Panc1 (cell line): ENCODE measurements around the gene BUB1. TPM values are rescaled to one million over a fixed set of nuclear protein-coding genes. Genes with fewer than 3 reads are reported as not detected.
A peak's percentile ranks its signal among the peaks of the same experiment; 100 is the strongest.

Source experiments
- ATAC-seq: fragments of 200-7000 bp; cut with Tn5 transposase; 2 replicates; pipeline ENCODE4 v1.9.1; 2020; ENCODE audit warnings: mild to moderate bottlenecking, moderate library complexity
- BruUV-seq: library from RNA; stranded (reverse); fragments of 400-500 nt; replicated peaks from 2 replicates; lab custom pipeline; 2021; lab: Mats Ljungman, UMichigan
- CTCF ChIA-PET: fragments of 300-600 bp; sonication (Branson Sonifier 250); formaldehyde crosslinking; loops from one replicate; lab custom pipeline; 2022; ENCODE audit warnings: antibody characterized with exemption; lab: Charles Lee
- POLR2A ChIA-PET: fragments of 300-600 bp; sonication (Branson Sonifier 250); formaldehyde crosslinking; loops from one replicate; lab custom pipeline; 2022; ENCODE audit warnings: antibody characterized with exemption; lab: Charles Lee
- DNase-seq: peaks from one replicate; pipeline ENCODE4 v3.0.0-alpha.2; 2010; ENCODE audit warnings: low read depth, low spot score
- H3K27ac ChIP-seq: 2 replicates; pipeline ENCODE4 v1.5.1; 2011; ENCODE audit warnings: mild to moderate bottlenecking, low read length, inconsistent platforms
- H3K27me3 ChIP-seq: fragments of 200-500 bp; sonication (Bioruptor generic); 2 replicates; pipeline ENCODE4 v1.6.0; 2014; ENCODE audit warnings: low read length, inconsistent platforms; ENCODE audit not compliant: control insufficient read depth, insufficient read depth
- H3K36me3 ChIP-seq: fragments of 200-500 bp; sonication (Bioruptor generic); 2 replicates; pipeline ENCODE4 v1.5.1; 2014; ENCODE audit warnings: inconsistent platforms, mild to moderate bottlenecking, low read length, moderate library complexity; ENCODE audit not compliant: control insufficient read depth, insufficient read depth
- H3K4me1 ChIP-seq: 2 replicates; pipeline ENCODE4 v1.5.1; 2011; ENCODE audit warnings: inconsistent platforms, mild to moderate bottlenecking, low read length, moderate library complexity; ENCODE audit not compliant: control insufficient read depth, insufficient read depth
- H3K4me3 ChIP-seq, 2 experiments: 2 replicates each; pipeline ENCODE4 v1.5.1; 2011 to 2012; ENCODE audit warnings: low read depth in 2 of 2, low read length in 2 of 2, mild to moderate bottlenecking in 2 of 2, inconsistent platforms in 1 of 2, moderate library complexity in 1 of 2
- H3K9me3 ChIP-seq: fragments of 200-500 bp; sonication (Bioruptor generic); 2 replicates; pipeline ENCODE4 v1.5.1; 2014; ENCODE audit warnings: low read depth, mild to moderate bottlenecking, inconsistent platforms, low read length, moderate library complexity; ENCODE audit not compliant: control insufficient read depth, insufficient read depth
- POLR2AphosphoS5 ChIP-seq: IDR thresholded peaks from 2 replicates; pipeline ENCODE4 v1.6.1; 2012; ENCODE audit warnings: mild to moderate bottlenecking, low read depth, low read length, moderate library complexity
- SIN3A ChIP-seq: IDR thresholded peaks from 2 replicates; pipeline ENCODE4 v1.6.1; 2012; ENCODE audit warnings: low read depth, mild to moderate bottlenecking, low read length, moderate library complexity, borderline replicate concordance; ENCODE audit not compliant: insufficient read depth
- TCF7L2 ChIP-seq: IDR thresholded peaks from 2 replicates; pipeline ENCODE4 v1.6.1; 2011; ENCODE audit warnings: mild to moderate bottlenecking, low read depth, low read length, inconsistent platforms
- in situ Hi-C: cut with HindIII; loops from 2 replicates; pipeline ENCODE4 v1.10.0; 2016; ENCODE audit warnings: low sequenced_read_pairs, low pct_unique_long_range_greater_than_20kb
- intact Hi-C: fragments of 100-400 bp; cut with micrococcal nuclease; formaldehyde crosslinking; loops from one replicate; pipeline ENCODE4 v1.10.0; 2022; ENCODE audit not compliant: unreplicated experiment
- total RNA-seq: library from RNA; stranded (reverse); gene quantifications from one replicate; pipeline ENCODE4 v1.2.1, GENCODE V29; 2021; ENCODE audit not compliant: unreplicated experiment
- TF ChIP-seq, protein P1 (sequence below), 2 experiments: IDR thresholded peaks; 2 replicates each; pipeline ENCODE4 v1.6.1; 2011 to 2012; ENCODE audit warnings: low read depth in 2 of 2, control low read depth in 1 of 2, low read length in 1 of 2, mild to moderate bottlenecking in 1 of 2, moderate library complexity in 1 of 2; ENCODE audit not compliant: insufficient read depth in 1 of 2
- TF ChIP-seq, protein P2 (sequence below): fragments of 450-650 bp; IDR thresholded peaks from 2 replicates; pipeline ENCODE4 v1.5.1; 2017; ENCODE audit warnings: mild to moderate bottlenecking

BUB1 gene
- total RNA-seq, 1 experiment from 2014 or later = 91.2 TPM

DNA sequence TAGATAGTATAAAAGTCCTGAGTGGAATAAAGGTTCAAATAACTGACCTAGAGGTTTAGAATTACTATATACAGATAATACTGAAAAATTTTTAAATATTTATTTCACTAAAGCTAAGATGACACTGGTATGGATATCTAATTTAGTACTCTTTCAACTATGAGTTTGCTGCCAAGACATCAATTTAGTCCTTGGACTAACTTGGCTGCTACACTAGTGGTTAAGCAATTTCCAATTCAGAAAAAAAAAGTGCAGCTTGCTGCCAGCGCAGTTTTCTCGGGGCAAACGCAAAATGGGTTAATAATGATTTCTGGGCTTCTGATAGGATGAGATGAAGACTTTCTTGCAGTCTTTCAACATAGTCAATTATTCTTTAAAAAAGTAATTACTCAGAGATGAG is 10.8 kb downstream of the BUB1 start:
- H3K36me3 ChIP-seq = peaks cover 68% of the 10 kb centered on the region
- DNase-seq (no peak), ATAC-seq (no peak)
- no peak overlapping the region; the same call in 1 of the 2 replicates for H3K27ac ChIP-seq
- peaks cover 3% of the 10 kb centered on the region; the same call in 1 of the 2 replicates for H3K4me1 ChIP-seq
- no peaks in the 10 kb centered on the region for H3K27me3 ChIP-seq
- in situ Hi-C loops (no loop called here), intact Hi-C loops (no loop called here)
- BruUV-seq = no TSS peak
- TF ChIP-seq, protein P1, sequence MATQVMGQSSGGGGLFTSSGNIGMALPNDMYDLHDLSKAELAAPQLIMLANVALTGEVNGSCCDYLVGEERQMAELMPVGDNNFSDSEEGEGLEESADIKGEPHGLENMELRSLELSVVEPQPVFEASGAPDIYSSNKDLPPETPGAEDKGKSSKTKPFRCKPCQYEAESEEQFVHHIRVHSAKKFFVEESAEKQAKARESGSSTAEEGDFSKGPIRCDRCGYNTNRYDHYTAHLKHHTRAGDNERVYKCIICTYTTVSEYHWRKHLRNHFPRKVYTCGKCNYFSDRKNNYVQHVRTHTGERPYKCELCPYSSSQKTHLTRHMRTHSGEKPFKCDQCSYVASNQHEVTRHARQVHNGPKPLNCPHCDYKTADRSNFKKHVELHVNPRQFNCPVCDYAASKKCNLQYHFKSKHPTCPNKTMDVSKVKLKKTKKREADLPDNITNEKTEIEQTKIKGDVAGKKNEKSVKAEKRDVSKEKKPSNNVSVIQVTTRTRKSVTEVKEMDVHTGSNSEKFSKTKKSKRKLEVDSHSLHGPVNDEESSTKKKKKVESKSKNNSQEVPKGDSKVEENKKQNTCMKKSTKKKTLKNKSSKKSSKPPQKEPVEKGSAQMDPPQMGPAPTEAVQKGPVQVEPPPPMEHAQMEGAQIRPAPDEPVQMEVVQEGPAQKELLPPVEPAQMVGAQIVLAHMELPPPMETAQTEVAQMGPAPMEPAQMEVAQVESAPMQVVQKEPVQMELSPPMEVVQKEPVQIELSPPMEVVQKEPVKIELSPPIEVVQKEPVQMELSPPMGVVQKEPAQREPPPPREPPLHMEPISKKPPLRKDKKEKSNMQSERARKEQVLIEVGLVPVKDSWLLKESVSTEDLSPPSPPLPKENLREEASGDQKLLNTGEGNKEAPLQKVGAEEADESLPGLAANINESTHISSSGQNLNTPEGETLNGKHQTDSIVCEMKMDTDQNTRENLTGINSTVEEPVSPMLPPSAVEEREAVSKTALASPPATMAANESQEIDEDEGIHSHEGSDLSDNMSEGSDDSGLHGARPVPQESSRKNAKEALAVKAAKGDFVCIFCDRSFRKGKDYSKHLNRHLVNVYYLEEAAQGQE (IDR thresholded peaks at IDR 0.05; ENCODE audit: insufficient read depth in 1 of 2, low read depth in 2 of 2, low read length in 1 of 2) = no peak
- TF ChIP-seq POLR2AphosphoS5 (no peak), SIN3A (no peak), TCF7L2 (no peak)
- TF ChIP-seq, protein P2, sequence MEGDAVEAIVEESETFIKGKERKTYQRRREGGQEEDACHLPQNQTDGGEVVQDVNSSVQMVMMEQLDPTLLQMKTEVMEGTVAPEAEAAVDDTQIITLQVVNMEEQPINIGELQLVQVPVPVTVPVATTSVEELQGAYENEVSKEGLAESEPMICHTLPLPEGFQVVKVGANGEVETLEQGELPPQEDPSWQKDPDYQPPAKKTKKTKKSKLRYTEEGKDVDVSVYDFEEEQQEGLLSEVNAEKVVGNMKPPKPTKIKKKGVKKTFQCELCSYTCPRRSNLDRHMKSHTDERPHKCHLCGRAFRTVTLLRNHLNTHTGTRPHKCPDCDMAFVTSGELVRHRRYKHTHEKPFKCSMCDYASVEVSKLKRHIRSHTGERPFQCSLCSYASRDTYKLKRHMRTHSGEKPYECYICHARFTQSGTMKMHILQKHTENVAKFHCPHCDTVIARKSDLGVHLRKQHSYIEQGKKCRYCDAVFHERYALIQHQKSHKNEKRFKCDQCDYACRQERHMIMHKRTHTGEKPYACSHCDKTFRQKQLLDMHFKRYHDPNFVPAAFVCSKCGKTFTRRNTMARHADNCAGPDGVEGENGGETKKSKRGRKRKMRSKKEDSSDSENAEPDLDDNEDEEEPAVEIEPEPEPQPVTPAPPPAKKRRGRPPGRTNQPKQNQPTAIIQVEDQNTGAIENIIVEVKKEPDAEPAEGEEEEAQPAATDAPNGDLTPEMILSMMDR = no peak
- ChIA-PET POLR2A (no interaction called here), CTCF (no interaction called here)
- no peak overlapping the region for H3K4me3 ChIP-seq
- no peaks in the 10 kb centered on the region for H3K9me3 ChIP-seq

DNA sequence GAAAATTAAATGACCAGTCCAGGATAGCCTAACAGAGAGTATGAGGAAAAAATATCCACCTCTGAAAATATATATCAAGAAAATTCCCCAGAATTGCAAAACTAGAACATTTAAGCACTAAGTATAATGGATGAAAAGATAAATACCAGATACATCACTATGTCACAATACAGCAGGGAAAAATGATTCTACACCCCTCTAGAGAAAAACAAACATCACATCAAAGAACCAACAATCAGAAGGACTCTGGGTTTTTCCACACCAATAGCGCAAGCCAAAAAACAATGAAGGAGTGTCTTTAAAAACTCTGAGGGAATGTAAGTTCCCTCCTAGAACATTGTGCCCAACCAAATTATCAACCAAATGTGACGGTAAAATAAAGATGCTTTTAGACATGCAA is 13.7 kb downstream of the BUB1 start:
- H3K27me3 ChIP-seq = no peaks in the 10 kb centered on the region
- TF ChIP-seq TCF7L2 (no peak), SIN3A (no peak), POLR2AphosphoS5 (no peak)
- TF ChIP-seq, protein P2 = no peak
- TF ChIP-seq, protein P1 (IDR thresholded peaks at IDR 0.05; ENCODE audit: insufficient read depth in 1 of 2, low read depth in 2 of 2, low read length in 1 of 2) = no peak
- no peak overlapping the region for H3K4me3 ChIP-seq
- no peak for DNase-seq
- ChIA-PET CTCF (no interaction called here), POLR2A (interaction anchor here (0.7 kb wide), 1 partner anchor 128 kb away, joined by 7 read pairs; no protein-coding TSS in a partner anchor)
- intact Hi-C loops (no loop called here), in situ Hi-C loops (no loop called here)
- peaks cover 3% of the 10 kb centered on the region; the same call in 1 of the 2 replicates for H3K4me1 ChIP-seq
- peaks cover 71% of the 10 kb centered on the region for H3K36me3 ChIP-seq
- BruUV-seq = no TSS peak
- no peak for ATAC-seq
- peak overlapping the region; percentile 1; the same call in 1 of the 2 replicates for H3K27ac ChIP-seq
- no peaks in the 10 kb centered on the region for H3K9me3 ChIP-seq
